ENCODE measurements around the gene KSR2.

Gene KSR2

GRCh38 chr12:117576053-117576452 is 392.7 kb downstream of the KSR2 start:
- no peaks in the 10 kb centered on the region for H3K9me3 Mint-ChIP-seq
- H3K4me3 Mint-ChIP-seq: no peak overlapping the region
- no peak overlapping the region for H3K27ac Mint-ChIP-seq
- no peaks in the 10 kb centered on the region for H3K36me3 Mint-ChIP-seq (ENCODE audit: low read depth)
- no peaks in the 10 kb centered on the region for H3K27me3 Mint-ChIP-seq (ENCODE audit: low read depth)
- H3K4me1 Mint-ChIP-seq (ENCODE audit: low read depth): no peaks in the 10 kb centered on the region

- no peak overlapping the region for H3K27ac Mint-ChIP-seq
- H3K4me3 Mint-ChIP-seq: no peak overlapping the region
- no peaks in the 10 kb centered on the region for H3K4me1 Mint-ChIP-seq (ENCODE audit: low read depth)
- no peaks in the 10 kb centered on the region for H3K27me3 Mint-ChIP-seq (ENCODE audit: low read depth)
- H3K9me3 Mint-ChIP-seq: no peaks in the 10 kb centered on the region
- H3K36me3 Mint-ChIP-seq (ENCODE audit: low read depth): no peaks in the 10 kb centered on the region
Measured at GRCh38 chr12:117574655-117575054, 394.1 kb downstream of the KSR2 start.

GRCh38 chr12:117572755-117573154 is 396.0 kb downstream of the KSR2 start:
- H3K27ac Mint-ChIP-seq: no peak overlapping the region
- H3K9me3 Mint-ChIP-seq: no peaks in the 10 kb centered on the region
- H3K27me3 Mint-ChIP-seq (ENCODE audit: low read depth): no peaks in the 10 kb centered on the region
- no peaks in the 10 kb centered on the region for H3K36me3 Mint-ChIP-seq (ENCODE audit: low read depth)
- H3K4me1 Mint-ChIP-seq (ENCODE audit: low read depth): no peaks in the 10 kb centered on the region
- H3K4me3 Mint-ChIP-seq: no peak overlapping the region

GRCh38 chr12:117571321-117571720 is 397.5 kb downstream of the KSR2 start:
- Mint-ChIP-seq H3K36me3 (ENCODE audit: low read depth) (no peaks in the 10 kb centered on the region), H3K27me3 (ENCODE audit: low read depth) (no peaks in the 10 kb centered on the region), H3K4me1 (ENCODE audit: low read depth) (no peaks in the 10 kb centered on the region), H3K4me3 (no peak overlapping the region), H3K9me3 (no peaks in the 10 kb centered on the region), H3K27ac (no peak overlapping the region)

- Mint-ChIP-seq H3K4me1 (ENCODE audit: low read depth) (no peaks in the 10 kb centered on the region), H3K4me3 (no peak overlapping the region), H3K27me3 (ENCODE audit: low read depth) (no peaks in the 10 kb centered on the region), H3K9me3 (no peaks in the 10 kb centered on the region), H3K27ac (no peak overlapping the region), H3K36me3 (ENCODE audit: low read depth) (no peaks in the 10 kb centered on the region)
Measured at GRCh38 chr12:117570608-117571007, 398.2 kb downstream of the KSR2 start.

DNA sequence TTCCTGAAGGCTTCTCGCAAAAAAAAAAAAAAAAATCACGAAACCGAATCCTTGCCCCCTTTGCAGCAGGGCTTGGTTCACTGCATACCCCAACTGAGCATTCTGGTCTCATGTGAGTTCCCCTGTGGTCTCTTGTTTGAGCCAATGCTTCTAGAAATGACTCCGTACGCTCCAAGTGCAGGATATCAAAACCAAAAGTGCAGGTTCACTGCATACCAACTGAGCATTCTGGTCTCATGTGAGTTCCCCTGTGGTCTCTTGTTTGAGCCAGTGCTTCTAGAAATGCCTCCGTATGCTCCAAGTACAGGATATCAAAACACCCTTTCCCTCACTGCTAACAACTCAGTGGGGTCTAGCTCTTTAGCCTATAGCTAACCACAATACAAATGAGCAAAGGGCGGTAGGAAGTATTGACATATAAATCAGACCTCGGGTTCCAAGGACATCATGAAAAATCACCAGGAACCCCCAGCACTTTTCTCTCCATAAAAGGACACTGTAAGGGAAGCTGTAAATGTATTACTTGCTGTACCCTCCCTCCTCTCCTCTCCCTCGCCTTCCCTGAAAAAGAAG is 401.1 kb downstream of the KSR2 start:
- H3K27me3 Mint-ChIP-seq (ENCODE audit: low read depth): no peaks in the 10 kb centered on the region
- H3K9me3 Mint-ChIP-seq: no peaks in the 10 kb centered on the region
- H3K27ac Mint-ChIP-seq: no peak overlapping the region
- no peaks in the 10 kb centered on the region for H3K4me1 Mint-ChIP-seq (ENCODE audit: low read depth)
- no peak overlapping the region for H3K4me3 Mint-ChIP-seq
- H3K36me3 Mint-ChIP-seq (ENCODE audit: low read depth): no peaks in the 10 kb centered on the region

DNA sequence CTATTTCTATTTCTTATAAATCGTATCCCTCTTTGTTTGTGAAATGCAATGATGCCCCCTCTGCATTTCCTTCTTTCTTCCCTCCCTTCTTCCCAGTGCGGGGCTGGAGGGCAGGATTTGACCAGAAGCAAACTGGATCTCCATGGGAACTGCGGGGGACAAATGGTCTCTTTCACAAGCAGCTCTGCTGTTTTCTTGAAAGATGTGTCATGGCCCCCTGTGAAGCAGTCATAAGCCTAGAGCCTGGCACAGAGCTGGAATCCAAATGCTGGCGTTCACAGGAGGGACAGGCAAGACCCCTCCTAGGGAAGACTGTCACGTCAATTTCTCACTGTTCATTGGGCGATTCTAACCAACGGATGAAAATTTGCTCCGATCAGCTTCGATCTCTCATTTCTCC is 403.9 kb downstream of the KSR2 start:
- Mint-ChIP-seq H3K27ac (no peak overlapping the region), H3K4me3 (no peak overlapping the region), H3K27me3 (ENCODE audit: low read depth) (no peaks in the 10 kb centered on the region), H3K36me3 (ENCODE audit: low read depth) (no peaks in the 10 kb centered on the region), H3K4me1 (ENCODE audit: low read depth) (no peaks in the 10 kb centered on the region), H3K9me3 (no peaks in the 10 kb centered on the region)

DNA sequence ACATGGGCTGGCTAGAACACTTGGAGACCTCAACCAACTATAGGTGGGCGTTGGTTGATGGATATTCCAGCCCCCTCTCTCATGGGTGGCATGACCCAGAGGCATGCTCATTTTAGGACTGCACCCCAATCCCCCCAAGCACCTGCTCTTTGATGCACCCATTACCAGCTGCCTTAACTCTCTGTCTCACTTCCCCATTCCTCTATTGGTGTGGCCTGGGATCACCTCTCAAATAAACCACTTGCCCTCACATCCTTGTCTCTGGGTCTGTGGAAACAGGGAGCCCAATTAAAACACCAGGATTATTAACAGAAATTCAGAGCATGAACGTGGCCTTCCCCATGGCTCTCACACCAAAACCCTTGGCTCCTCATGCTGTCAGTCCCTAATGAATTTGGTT is 405.1 kb downstream of the KSR2 start:
- Mint-ChIP-seq H3K27me3 (ENCODE audit: low read depth) (no peaks in the 10 kb centered on the region), H3K27ac (no peak overlapping the region), H3K36me3 (ENCODE audit: low read depth) (no peaks in the 10 kb centered on the region), H3K4me3 (no peak overlapping the region), H3K9me3 (no peaks in the 10 kb centered on the region), H3K4me1 (ENCODE audit: low read depth) (no peaks in the 10 kb centered on the region)

DNA sequence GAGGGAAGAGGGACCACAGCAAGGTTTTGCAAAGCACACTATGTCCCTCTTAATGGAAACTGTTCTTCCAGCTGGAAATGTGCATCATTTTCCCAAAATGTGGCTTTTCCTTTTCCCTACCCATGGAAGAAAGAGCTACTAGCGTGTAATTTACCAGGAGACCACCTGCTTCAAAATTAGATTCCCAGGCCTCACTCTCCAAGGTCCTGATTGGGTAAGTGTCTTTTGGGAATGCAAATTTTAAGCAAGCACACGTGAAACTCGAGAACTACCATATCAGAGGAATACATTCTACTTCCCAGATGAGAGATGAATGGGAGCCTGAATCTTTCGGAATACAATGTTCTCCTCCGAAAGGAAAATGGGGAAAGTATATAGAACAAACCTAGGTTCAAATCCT is 405.8 kb downstream of the KSR2 start:
- H3K27me3 Mint-ChIP-seq (ENCODE audit: low read depth): no peaks in the 10 kb centered on the region
- no peak overlapping the region for H3K4me3 Mint-ChIP-seq
- no peaks in the 10 kb centered on the region for H3K9me3 Mint-ChIP-seq
- no peak overlapping the region for H3K27ac Mint-ChIP-seq
- H3K4me1 Mint-ChIP-seq (ENCODE audit: low read depth): no peaks in the 10 kb centered on the region
- no peaks in the 10 kb centered on the region for H3K36me3 Mint-ChIP-seq (ENCODE audit: low read depth)

GRCh38 chr12:117561990-117562389 is 406.8 kb downstream of the KSR2 start:
- H3K9me3 Mint-ChIP-seq: no peaks in the 10 kb centered on the region
- no peak overlapping the region for H3K27ac Mint-ChIP-seq
- no peaks in the 10 kb centered on the region for H3K4me1 Mint-ChIP-seq (ENCODE audit: low read depth)

DNA sequence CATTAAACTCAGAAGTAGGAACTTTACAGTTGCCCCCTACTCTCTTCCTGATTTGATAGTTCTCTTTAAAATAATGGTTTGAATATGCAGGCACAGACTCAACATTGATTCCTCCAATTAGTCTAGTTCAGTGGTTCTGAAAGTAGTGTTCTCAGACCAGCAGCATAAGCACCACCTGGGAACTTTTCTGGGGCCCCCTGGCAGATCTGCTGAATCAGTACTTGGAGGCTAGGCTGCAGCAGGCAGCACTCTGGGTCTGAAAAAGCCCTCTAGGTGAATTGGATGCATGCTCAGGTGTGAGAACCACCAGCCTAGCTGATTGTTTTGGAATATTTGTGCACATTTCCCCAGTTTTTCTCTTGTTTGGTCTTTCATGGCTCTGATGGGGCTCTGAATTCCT is 408.8 kb downstream of the KSR2 start:
- H3K4me3 Mint-ChIP-seq: no peak overlapping the region
- no peaks in the 10 kb centered on the region for H3K27me3 Mint-ChIP-seq (ENCODE audit: low read depth)
- no peak overlapping the region for H3K27ac Mint-ChIP-seq
- H3K9me3 Mint-ChIP-seq: peaks cover 4% of the 10 kb centered on the region
- no peaks in the 10 kb centered on the region for H3K36me3 Mint-ChIP-seq (ENCODE audit: low read depth)
- no peaks in the 10 kb centered on the region for H3K4me1 Mint-ChIP-seq (ENCODE audit: low read depth)

More at GRCh38 chr12:117561990-117562389, 406.8 kb downstream of the KSR2 start:
- no peaks in the 10 kb centered on the region for H3K27me3 Mint-ChIP-seq (ENCODE audit: low read depth)
- H3K36me3 Mint-ChIP-seq (ENCODE audit: low read depth): no peaks in the 10 kb centered on the region
- H3K4me3 Mint-ChIP-seq: no peak overlapping the region

DNA sequence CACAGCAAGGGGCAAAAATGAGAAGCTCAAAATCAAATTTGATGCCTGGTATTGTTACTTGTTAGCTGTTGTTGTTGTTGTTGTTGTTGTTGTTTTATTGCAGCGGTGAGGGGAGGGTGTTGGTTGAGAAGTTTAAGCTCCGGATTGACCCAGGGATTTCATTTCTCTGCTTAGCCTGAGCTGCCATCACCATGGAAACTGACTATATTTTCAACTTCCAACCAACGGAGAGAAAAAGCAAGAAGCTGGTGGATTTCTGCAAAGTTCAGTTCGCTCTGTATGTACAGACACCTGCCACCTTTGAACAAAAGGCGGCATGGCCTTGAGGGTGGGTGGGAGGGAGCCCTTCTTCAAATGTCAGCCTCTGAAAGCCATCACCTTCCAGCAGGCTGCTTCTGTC is 412.9 kb downstream of the KSR2 start:
- Mint-ChIP-seq H3K4me3 (no peak overlapping the region), H3K4me1 (ENCODE audit: low read depth) (no peaks in the 10 kb centered on the region), H3K36me3 (ENCODE audit: low read depth) (no peaks in the 10 kb centered on the region), H3K27ac (no peak overlapping the region), H3K9me3 (peaks cover 17% of the 10 kb centered on the region), H3K27me3 (ENCODE audit: low read depth) (no peaks in the 10 kb centered on the region)

- Mint-ChIP-seq H3K9me3 (peaks cover 20% of the 10 kb centered on the region), H3K27ac (no peak overlapping the region), H3K4me3 (no peak overlapping the region), H3K27me3 (ENCODE audit: low read depth) (no peaks in the 10 kb centered on the region), H3K36me3 (ENCODE audit: low read depth) (no peaks in the 10 kb centered on the region), H3K4me1 (ENCODE audit: low read depth) (no peaks in the 10 kb centered on the region)
Measured at GRCh38 chr12:117552971-117553370, 415.8 kb downstream of the KSR2 start.

DNA sequence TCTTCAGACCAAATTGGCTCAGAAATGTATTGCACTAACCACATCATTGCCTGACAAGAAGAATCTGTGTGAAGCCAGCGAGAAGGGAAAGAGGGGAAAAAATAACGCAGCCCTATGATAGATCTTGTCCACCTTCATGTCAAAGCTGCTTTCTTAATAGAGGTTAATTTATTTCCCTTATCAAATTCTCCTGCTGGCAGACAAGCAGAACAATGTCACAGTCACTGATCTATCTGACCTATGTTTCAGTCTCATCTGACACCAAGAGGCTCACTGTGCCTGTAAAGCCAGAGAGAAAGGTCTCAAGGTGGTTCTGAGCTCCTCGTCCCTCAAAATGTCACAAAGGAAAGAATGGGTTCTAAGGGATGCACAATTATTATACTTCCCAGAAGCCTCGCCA is 417.1 kb downstream of the KSR2 start:
- Mint-ChIP-seq H3K27ac (no peak overlapping the region), H3K9me3 (peaks cover 20% of the 10 kb centered on the region), H3K4me1 (ENCODE audit: low read depth) (no peaks in the 10 kb centered on the region), H3K36me3 (ENCODE audit: low read depth) (no peaks in the 10 kb centered on the region), H3K4me3 (no peak overlapping the region), H3K27me3 (ENCODE audit: low read depth) (no peaks in the 10 kb centered on the region)

- H3K4me1 Mint-ChIP-seq (ENCODE audit: low read depth): no peaks in the 10 kb centered on the region
- no peak overlapping the region for H3K4me3 Mint-ChIP-seq
- H3K27me3 Mint-ChIP-seq (ENCODE audit: low read depth): no peaks in the 10 kb centered on the region
- H3K27ac Mint-ChIP-seq: no peak overlapping the region
- H3K9me3 Mint-ChIP-seq: peaks cover 13% of the 10 kb centered on the region
- H3K36me3 Mint-ChIP-seq (ENCODE audit: low read depth): no peaks in the 10 kb centered on the region
Measured at GRCh38 chr12:117547209-117547608, 421.6 kb downstream of the KSR2 start.

DNA sequence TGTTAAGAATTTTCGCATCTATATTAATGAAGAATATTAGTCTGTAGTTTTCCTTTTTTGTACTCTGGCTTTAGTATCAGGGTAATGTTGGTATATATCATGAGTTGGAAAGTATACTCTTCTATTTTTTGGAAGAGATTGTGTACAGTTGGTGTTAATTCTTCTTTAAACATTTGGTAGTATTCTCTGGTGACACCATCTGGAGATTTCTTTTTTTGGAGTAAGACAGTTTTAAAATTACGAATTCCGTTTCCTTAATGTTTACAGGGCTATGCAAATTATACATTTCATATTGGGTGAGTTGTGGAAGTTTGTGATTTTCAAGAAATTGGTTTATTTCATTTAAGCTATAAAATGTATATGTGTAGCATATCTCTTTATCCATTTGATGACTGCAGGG is 423.6 kb downstream of the KSR2 start:
- H3K27me3 Mint-ChIP-seq (ENCODE audit: low read depth): no peaks in the 10 kb centered on the region
- H3K4me1 Mint-ChIP-seq (ENCODE audit: low read depth): no peaks in the 10 kb centered on the region
- no peaks in the 10 kb centered on the region for H3K36me3 Mint-ChIP-seq (ENCODE audit: low read depth)
- H3K9me3 Mint-ChIP-seq: peaks cover 13% of the 10 kb centered on the region
- no peak overlapping the region for H3K4me3 Mint-ChIP-seq
- H3K27ac Mint-ChIP-seq: no peak overlapping the region
